Esophagus muscularis mucosa (tissue), 4 donors: ENCODE data around the gene TRMO. TPM values are rescaled to one million over a fixed set of nuclear protein-coding genes. Genes with fewer than 3 reads are reported as not detected.
"Not testable (repeated sequence)": the region's sequence is repeated elsewhere in the genome, so short reads cannot be mapped to it uniquely, and the experiment has no call there.

ENCODE experiments used
- DNase-seq: peaks from one replicate; pipeline ENCODE4 v3.0.0-alpha.2; 2017; ENCODE audit errors: extremely low spot score
- H3K27ac ChIP-seq, 4 donors: fragments of 200-600 bp; sonication (generic); replicated peaks in 1 of 4; 1 replicate in 3 of 4; 2 replicates in 1 of 4; pipeline ENCODE4 v1.5.1; 2016 to 2019; ENCODE audit warnings: mild to moderate bottlenecking in 1 of 4
- H3K27me3 ChIP-seq, 4 donors: fragments of 200-600 bp; sonication (generic); one replicate each; pipeline versions ENCODE4 v1.5.1 to v1.6.0; 2016 to 2019
- H3K36me3 ChIP-seq, 4 donors: fragments of 200-600 bp; sonication (generic); one replicate each; pipeline ENCODE4 v1.5.1; 2016 to 2019
- H3K4me1 ChIP-seq, 4 donors: fragments of 200-600 bp; sonication (generic); one replicate each; pipeline ENCODE4 v1.5.1; 2016 to 2019
- H3K4me3 ChIP-seq, 4 donors: fragments of 200-600 bp; sonication (generic); 1 replicate in 2 of 4; 2 replicates in 2 of 4; pipeline ENCODE4 v1.5.1; 2016 to 2019; ENCODE audit warnings: mild to moderate bottlenecking in 4 of 4, moderate library complexity in 1 of 4
- H3K9me3 ChIP-seq, 4 donors: fragments of 200-600 bp; sonication (generic); 1 replicate in 3 of 4; 2 replicates in 1 of 4; pipeline ENCODE4 v1.5.1; 2016 to 2019
- EP300 ChIP-seq: sonication (generic); formaldehyde crosslinking; IDR thresholded peaks from one replicate; pipeline ENCODE4 v1.6.1; 2017; ENCODE audit warnings: antibody characterized with exemption
- POLR2A ChIP-seq: fragments of 450-650 bp; IDR thresholded peaks from one replicate; pipeline ENCODE4 v1.6.1; 2017; ENCODE audit warnings: antibody characterized with exemption, moderate library complexity, mild to moderate bottlenecking, low read depth
- POLR2AphosphoS5 ChIP-seq, 2 donors: sonication (generic); formaldehyde crosslinking; IDR thresholded peaks; one replicate each; pipeline ENCODE4 v1.6.1; 2017; ENCODE audit warnings: antibody characterized with exemption in 2 of 2
- WGBS: methylation state at CpG from one replicate; pipeline ENCODE4 v1.1.5; 2018; 5-methylcytosine and 5-hydroxymethylcytosine counted together
- intact Hi-C: fragments of 100-400 bp; cut with DNase I; formaldehyde crosslinking; loops from one replicate; pipeline ENCODE4 v1.15.1; 2023
- total RNA-seq, 4 donors: library from RNA; depleted of rRNA; stranded (reverse); fragments of >200 nt; gene quantifications; one replicate each; pipeline versions ENCODE4 v1.1.0 to v1.2.1, GENCODE V29; 2016
- TF ChIP-seq, protein P1 (sequence below), 3 experiments: fragments of 200-600 bp in 2 of 3; fragments of 450-650 bp in 1 of 3; sonication (generic) in 2 of 3; IDR thresholded peaks; one replicate each; pipeline ENCODE4 v1.5.1; 2017 to 2019; ENCODE audit warnings: antibody characterized with exemption in 3 of 3, mild to moderate bottlenecking in 2 of 3, moderate library complexity in 1 of 3

The TRMO gene
- total RNA-seq, 4 donors from 2014 or later = 16.6 to 22.7 (median 18.8) TPM

DNA sequence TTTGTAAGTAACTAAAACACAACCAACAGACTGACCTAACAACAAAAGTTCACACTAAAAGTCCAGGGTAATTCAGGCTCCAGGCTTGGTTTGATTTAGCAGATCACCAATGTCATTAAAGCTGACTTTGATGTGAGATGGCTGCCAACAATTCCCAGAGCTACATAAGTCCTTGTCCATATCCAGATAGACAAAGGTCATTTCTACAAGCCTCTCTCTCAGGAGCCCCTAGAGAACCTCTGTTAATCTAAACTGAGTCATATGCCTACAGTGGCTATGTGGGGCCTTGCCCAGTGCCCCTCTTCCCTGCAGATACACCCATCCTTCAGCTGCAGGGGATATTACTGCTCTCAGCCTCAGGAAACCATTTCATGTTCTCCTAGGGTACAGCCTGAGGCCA is 42.6 kb upstream of the TRMO start:
- H3K36me3 ChIP-seq = no peaks in the 10 kb centered on the region
- no peak overlapping the region for H3K27ac ChIP-seq
- no peak for DNase-seq
- H3K27me3 ChIP-seq = peaks cover 0 to 20% (median 0%) of the 10 kb centered on the region in 4 donors
- H3K4me3 ChIP-seq = no peak overlapping the region
- TF ChIP-seq, protein P1, sequence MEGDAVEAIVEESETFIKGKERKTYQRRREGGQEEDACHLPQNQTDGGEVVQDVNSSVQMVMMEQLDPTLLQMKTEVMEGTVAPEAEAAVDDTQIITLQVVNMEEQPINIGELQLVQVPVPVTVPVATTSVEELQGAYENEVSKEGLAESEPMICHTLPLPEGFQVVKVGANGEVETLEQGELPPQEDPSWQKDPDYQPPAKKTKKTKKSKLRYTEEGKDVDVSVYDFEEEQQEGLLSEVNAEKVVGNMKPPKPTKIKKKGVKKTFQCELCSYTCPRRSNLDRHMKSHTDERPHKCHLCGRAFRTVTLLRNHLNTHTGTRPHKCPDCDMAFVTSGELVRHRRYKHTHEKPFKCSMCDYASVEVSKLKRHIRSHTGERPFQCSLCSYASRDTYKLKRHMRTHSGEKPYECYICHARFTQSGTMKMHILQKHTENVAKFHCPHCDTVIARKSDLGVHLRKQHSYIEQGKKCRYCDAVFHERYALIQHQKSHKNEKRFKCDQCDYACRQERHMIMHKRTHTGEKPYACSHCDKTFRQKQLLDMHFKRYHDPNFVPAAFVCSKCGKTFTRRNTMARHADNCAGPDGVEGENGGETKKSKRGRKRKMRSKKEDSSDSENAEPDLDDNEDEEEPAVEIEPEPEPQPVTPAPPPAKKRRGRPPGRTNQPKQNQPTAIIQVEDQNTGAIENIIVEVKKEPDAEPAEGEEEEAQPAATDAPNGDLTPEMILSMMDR (IDR thresholded peaks at IDR 0.05) = no peak
- no peak for TF ChIP-seq POLR2A
- no peak for TF ChIP-seq EP300
- TF ChIP-seq POLR2AphosphoS5 (IDR thresholded peaks at IDR 0.05) = no peak
- intact Hi-C loops = no loop called here
- no peaks in the 10 kb centered on the region for H3K9me3 ChIP-seq
- no peaks in the 10 kb centered on the region for H3K4me1 ChIP-seq

DNA sequence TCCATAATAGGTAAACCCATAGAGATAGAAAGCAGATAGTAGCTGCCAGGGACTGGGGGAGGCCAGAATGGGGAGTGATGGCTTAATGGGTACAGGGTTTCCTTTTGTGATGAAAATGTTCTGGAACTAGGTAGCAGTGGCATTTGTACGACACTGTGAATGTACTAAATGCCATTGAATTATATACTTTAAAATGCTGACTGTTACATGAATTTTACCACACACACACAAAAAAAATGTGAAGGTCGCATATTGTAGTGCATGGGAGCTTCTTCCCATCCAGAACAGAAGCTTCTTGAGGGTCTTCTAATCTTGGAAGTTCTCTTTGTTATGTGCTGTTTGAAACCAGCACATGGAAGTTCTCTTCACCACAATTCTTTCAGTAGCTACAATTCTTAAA is 40.9 kb upstream of the TRMO start:
- intact Hi-C loops = no loop called here
- no peaks in the 10 kb centered on the region for H3K36me3 ChIP-seq
- H3K4me3 ChIP-seq = no peak overlapping the region
- H3K27me3 ChIP-seq = peaks cover 0 to 20% (median 0%) of the 10 kb centered on the region in 4 donors
- no peaks in the 10 kb centered on the region for H3K9me3 ChIP-seq
- TF ChIP-seq EP300 (no peak), POLR2A (no peak), POLR2AphosphoS5 (IDR thresholded peaks at IDR 0.05) (no peak)
- TF ChIP-seq, protein P1 (IDR thresholded peaks at IDR 0.05) = no peak
- H3K4me1 ChIP-seq = no peaks in the 10 kb centered on the region
- H3K27ac ChIP-seq = no peak overlapping the region
- WGBS = 71% methylated on average over 2 of the region's 2 CpGs
- no peak for DNase-seq

DNA sequence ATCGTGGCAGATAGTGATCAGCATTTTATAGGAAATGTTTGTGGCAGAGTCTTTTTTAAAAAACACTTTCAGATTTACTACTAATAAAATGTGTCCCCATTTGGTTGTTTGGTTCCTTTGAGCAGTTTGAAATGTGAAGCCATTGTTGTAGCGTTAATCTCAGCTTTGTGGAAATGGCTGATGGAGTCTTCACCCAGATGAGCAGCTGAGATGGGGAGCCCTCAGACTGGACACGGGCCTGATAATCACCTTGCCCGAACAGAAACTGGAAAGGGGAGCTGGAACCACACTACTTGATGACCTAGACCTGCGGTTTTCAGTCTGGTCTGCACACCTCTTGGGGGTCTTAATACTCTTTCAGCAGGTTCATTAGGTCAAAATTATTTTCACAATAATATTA is 40.3 kb upstream of the TRMO start:
- intact Hi-C loops = no loop called here
- Histone ChIP-seq H3K4me1 (no peaks in the 10 kb centered on the region), H3K36me3 (no peaks in the 10 kb centered on the region), H3K27me3 (peaks cover 0 to 13% (median 0%) of the 10 kb centered on the region in 4 donors), H3K9me3 (no peaks in the 10 kb centered on the region), H3K4me3 (no peak overlapping the region), H3K27ac (no peak overlapping the region)
- DNase-seq = no peak
- WGBS = 87% methylated on average over 5 of the region's 5 CpGs
- TF ChIP-seq POLR2A = no peak
- no peak for TF ChIP-seq POLR2AphosphoS5 (IDR thresholded peaks at IDR 0.05)
- TF ChIP-seq, protein P1 (IDR thresholded peaks at IDR 0.05) = no peak
- TF ChIP-seq EP300 = no peak

DNA sequence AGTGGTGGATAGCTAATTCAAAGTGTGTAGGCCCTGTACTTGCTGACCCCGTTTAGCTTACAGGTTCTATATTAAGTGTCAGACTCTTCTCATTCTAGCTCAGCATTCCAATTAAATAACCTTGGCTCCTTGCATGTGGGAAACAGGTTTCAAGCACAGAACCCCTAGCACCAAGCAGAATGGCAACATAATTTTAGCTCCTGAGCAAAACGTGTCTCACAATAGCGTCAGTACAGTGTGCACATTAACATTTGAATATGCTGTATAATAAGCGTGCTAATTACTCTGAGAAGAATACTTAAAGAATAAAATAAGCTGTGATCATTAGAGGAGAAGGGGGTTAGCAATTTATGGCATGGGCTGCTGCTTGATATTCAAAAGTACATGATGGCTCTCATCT is 39.8 kb upstream of the TRMO start:
- Histone ChIP-seq H3K4me3 (no peak overlapping the region), H3K36me3 (no peaks in the 10 kb centered on the region), H3K27ac (no peak overlapping the region), H3K27me3 (peaks cover 0 to 9% (median 0%) of the 10 kb centered on the region in 4 donors), H3K9me3 (no peaks in the 10 kb centered on the region), H3K4me1 (no peaks in the 10 kb centered on the region)
- intact Hi-C loops = no loop called here
- DNase-seq = no peak
- 82% methylated on average over 4 of the region's 4 CpGs for WGBS
- TF ChIP-seq POLR2A = no peak
- TF ChIP-seq, protein P1 (IDR thresholded peaks at IDR 0.05) = no peak
- no peak for TF ChIP-seq EP300
- TF ChIP-seq POLR2AphosphoS5 (IDR thresholded peaks at IDR 0.05) = no peak

DNA sequence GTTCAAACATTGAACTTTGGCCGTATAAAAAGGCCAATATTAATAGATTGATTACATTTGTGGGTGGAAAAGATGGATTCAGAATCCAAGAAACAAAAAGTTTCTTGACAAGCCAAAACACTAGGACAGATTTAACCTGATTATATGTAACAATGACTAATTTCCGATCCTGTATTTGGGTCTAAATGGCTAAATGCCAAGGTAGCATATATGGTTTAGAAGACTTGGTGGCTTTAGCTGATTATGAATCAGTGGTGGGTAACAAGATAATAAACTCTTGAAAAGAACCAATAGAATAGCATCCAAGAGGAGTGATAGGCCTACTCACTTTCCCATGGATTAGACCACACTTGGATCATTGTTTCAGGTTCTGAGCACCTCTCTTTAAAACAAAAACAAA is 39.1 kb upstream of the TRMO start:
- intact Hi-C loops = no loop called here
- no peak for DNase-seq
- Histone ChIP-seq H3K4me3 (no peak overlapping the region), H3K27ac (no peak overlapping the region), H3K9me3 (no peaks in the 10 kb centered on the region), H3K4me1 (no peaks in the 10 kb centered on the region), H3K27me3 (peaks cover 0 to 1% (median 0%) of the 10 kb centered on the region in 4 donors), H3K36me3 (no peaks in the 10 kb centered on the region)
- WGBS = 89% methylated on average over 2 of the region's 2 CpGs
- TF ChIP-seq, protein P1 (IDR thresholded peaks at IDR 0.05) = no peak
- no peak for TF ChIP-seq EP300
- no peak for TF ChIP-seq POLR2A
- TF ChIP-seq POLR2AphosphoS5 (IDR thresholded peaks at IDR 0.05) = no peak

DNA sequence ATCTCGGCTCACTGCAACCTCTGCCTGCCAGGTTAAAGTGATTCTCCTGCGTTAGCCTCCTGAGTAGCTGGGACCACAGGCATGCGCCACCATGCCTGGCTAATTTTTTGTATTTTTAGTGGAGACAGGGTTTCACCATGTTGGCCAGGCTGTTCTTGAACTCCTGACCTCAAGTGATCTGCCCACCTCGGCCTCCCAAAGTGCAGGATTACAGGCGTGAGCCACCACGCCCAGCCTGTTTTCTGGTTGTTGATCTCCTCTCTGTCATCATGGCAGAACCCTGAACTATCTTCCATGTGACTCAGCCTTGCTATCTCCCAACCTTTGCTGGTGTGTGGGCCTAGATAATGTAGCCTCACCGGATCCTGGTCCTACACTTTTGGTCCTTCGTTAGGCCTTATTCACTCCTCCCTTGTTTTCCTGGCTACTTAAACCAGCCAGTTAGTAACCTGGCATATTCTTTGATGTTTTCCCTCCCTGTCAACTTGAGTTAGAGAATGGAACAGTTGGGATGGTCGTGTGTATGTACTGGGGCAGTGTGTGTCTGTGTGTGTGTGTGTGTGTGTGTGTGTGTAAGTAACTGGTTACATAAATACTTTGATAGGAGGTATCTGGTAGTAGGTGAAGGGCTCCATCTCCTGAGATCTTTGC is 38.5 kb upstream of the TRMO start:
- DNase-seq, intact Hi-C loops, H3K36me3 ChIP-seq, H3K27me3 ChIP-seq, H3K27ac ChIP-seq, H3K4me1 ChIP-seq, H3K9me3 ChIP-seq, H3K4me3 ChIP-seq: not testable (repeated sequence)
- WGBS = 84% methylated on average over 9 of the region's 9 CpGs
